ENCODE measurements around the gene KIFBP. TPM values are rescaled to one million over a fixed set of nuclear protein-coding genes. Genes with fewer than 3 reads are reported as not detected.

The KIFBP gene
- polyA plus RNA-seq, 1 of the 3 experiments (the other 2 are of a cell fraction), result 16.9 TPM

DNA sequence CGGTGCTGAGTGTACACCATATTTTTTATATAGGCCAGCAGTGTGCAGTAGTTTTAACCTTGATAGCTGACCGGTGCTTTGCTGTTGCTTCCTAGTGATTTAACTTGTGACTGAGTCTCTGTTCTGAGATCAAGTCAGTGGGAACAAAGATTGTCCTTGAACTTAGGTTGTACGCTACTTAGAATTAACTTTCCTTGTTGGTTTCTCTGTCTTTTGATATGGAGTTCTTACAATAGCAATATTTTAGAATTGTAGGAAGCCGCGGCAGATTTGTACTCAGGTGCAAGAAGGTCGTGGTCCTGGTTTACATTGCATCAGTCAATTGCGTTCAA, 31.4 kb upstream of the KIFBP start:
- H3F3A ChIP-seq (replicated peaks; ENCODE audit: insufficient read depth), result peaks cover 26% of the 10 kb centered on the region
- peak overlapping the region; percentile 95 for H3K4me2 ChIP-seq
- ChIA-PET POLR2A (interaction anchor here (0.9 kb wide), 1 partner anchor 20 kb away, joined by 4 read pairs; no protein-coding TSS in a partner anchor), CTCF (interaction anchor here (2.0 kb wide), 1 partner anchor 22 kb away, joined by 8 read pairs; no protein-coding TSS in a partner anchor)
- H3K9me2 ChIP-seq, result no peaks in the 10 kb centered on the region
- peak overlapping the region; percentile 17; the same call in 1 of the 2 replicates for H2AFZ ChIP-seq (ENCODE audit: low read depth)
- peak overlapping the region; percentile 89 for H3K9ac ChIP-seq
- H3K4me3 ChIP-seq (ENCODE audit: low read depth in 2 of 2, low read length in 1 of 2), result peak overlapping the region; percentile 79 to 94
- DNase-seq, result no peak
- peaks cover 52% of the 10 kb centered on the region for H4K20me1 ChIP-seq (ENCODE audit: insufficient read depth)
- TF ChIP-seq RCOR1 (IDR thresholded peaks at IDR 0.05; ENCODE audit: low read length) (no peak), SIN3A (IDR thresholded peaks at IDR 0.05; ENCODE audit: borderline replicate concordance, low read depth, low read length) (no peak)
- H3K4me1 ChIP-seq (ENCODE audit: control insufficient read depth in 1 of 2, insufficient read depth in 2 of 2, low read depth in 1 of 2, low read length in 1 of 2), result peaks cover 0 to 6% of the 10 kb centered on the region in 2 experiments; a peak in 2 of 4 replicates
- H3K36me3 ChIP-seq (replicated peaks in 1 of 2; ENCODE audit: control insufficient read depth in 1 of 2, insufficient read depth in 2 of 2, low read length in 1 of 2), result peaks cover 25 to 32% of the 10 kb centered on the region in 2 experiments
- H3K79me2 ChIP-seq (ENCODE audit: insufficient read depth), result peaks cover 68% of the 10 kb centered on the region
- H3K27ac ChIP-seq (ENCODE audit: low read depth in 2 of 2, low read length in 1 of 2), result peak overlapping the region; percentile 18 to 94; a peak in 3 of 4 replicates
- H3K27me3 ChIP-seq (ENCODE audit: insufficient read depth), result no peaks in the 10 kb centered on the region
- H3K9me3 ChIP-seq, result no peaks in the 10 kb centered on the region
- WGBS (ENCODE audit: low lambda C conversion rate), result 4% methylated on average over 7 of the region's 7 CpGs

DNA sequence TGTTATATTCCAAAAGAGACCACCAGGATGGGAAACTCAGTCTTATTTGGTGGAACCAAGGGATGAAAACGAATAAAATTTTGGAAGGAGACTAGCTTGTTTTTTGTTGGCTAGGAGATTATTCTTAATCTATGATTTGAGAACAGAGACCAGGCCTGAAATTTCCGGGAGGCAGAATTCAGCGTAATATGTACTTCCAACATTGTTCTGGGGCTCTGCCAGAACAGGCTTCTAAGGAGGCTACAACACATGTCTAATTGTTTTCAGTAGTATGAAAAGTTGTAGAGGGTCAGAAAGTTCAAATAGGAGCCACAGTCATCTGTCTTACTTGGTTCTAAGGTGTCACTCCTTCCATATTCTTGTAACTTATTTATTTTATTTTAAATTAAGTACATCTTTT, 30.9 kb upstream of the KIFBP start:
- H2AFZ ChIP-seq (ENCODE audit: low read depth), result no peak overlapping the region
- H3K4me2 ChIP-seq, result peak overlapping the region; percentile 95
- no peaks in the 10 kb centered on the region for H3K9me3 ChIP-seq
- CTCF ChIA-PET, result no interaction called here
- H3K4me3 ChIP-seq (ENCODE audit: low read depth in 2 of 2, low read length in 1 of 2), result peak overlapping the region; percentile 79 to 94
- H3K27me3 ChIP-seq (ENCODE audit: insufficient read depth), result no peaks in the 10 kb centered on the region
- no peaks in the 10 kb centered on the region for H3K9me2 ChIP-seq
- no peak for TF ChIP-seq RFX5 (IDR thresholded peaks at IDR 0.05; ENCODE audit: low read length)
- POLR2A ChIA-PET, result interaction anchor here (0.9 kb wide), 1 partner anchor 20 kb away, joined by 4 read pairs; no protein-coding TSS in a partner anchor
- peaks cover 23% of the 10 kb centered on the region for H3F3A ChIP-seq (replicated peaks; ENCODE audit: insufficient read depth)
- H4K20me1 ChIP-seq (ENCODE audit: insufficient read depth), result peaks cover 56% of the 10 kb centered on the region
- DNase-seq, result peak; percentile 10
- H3K9ac ChIP-seq, result peak overlapping the region; percentile 89
- H3K4me1 ChIP-seq (ENCODE audit: control insufficient read depth in 1 of 2, insufficient read depth in 2 of 2, low read depth in 1 of 2, low read length in 1 of 2), result peaks cover 0 to 6% of the 10 kb centered on the region in 2 experiments; a peak in 2 of 4 replicates
- WGBS (ENCODE audit: low lambda C conversion rate), result 17% methylated on average over 3 of the region's 3 CpGs
- peaks cover 72% of the 10 kb centered on the region for H3K79me2 ChIP-seq (ENCODE audit: insufficient read depth)
- peak overlapping the region; percentile 18 to 94; a peak in 3 of 4 replicates for H3K27ac ChIP-seq (ENCODE audit: low read depth in 2 of 2, low read length in 1 of 2)
- peaks cover 29 to 36% of the 10 kb centered on the region in 2 experiments for H3K36me3 ChIP-seq (replicated peaks in 1 of 2; ENCODE audit: control insufficient read depth in 1 of 2, insufficient read depth in 2 of 2, low read length in 1 of 2)

DNA sequence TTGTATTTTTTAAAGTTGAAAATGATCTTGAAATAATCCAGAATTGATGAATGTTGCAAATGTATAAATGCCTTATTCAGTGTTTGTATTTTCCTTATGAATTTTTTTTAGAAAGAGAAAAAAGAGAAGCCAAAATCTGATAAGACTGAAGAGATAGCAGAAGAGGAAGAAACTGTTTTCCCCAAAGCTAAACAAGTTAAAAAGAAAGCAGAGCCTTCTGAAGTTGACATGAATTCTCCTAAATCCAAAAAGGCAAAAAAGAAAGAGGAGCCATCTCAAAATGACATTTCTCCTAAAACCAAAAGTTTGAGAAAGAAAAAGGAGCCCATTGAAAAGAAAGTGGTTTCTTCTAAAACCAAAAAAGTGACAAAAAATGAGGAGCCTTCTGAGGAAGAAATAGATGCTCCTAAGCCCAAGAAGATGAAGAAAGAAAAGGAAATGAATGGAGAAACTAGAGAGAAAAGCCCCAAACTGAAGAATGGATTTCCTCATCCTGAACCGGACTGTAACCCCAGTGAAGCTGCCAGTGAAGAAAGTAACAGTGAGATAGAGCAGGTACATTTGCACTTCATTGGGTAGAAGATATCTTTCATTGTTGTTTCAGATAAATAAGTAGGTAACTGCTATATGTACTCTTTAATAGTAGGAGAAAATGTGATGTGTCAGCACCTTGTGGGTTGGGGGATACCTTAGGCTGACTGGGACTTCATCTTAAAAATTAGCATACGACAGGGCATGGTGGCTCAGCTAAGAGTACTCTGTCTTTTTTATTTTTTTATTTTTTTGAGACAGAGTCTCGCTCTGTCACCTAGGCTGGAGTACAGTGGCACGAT, 28.7 kb upstream of the KIFBP start:
- peaks cover 0 to 6% of the 10 kb centered on the region in 2 experiments; a peak in 2 of 4 replicates for H3K4me1 ChIP-seq (ENCODE audit: control insufficient read depth in 1 of 2, insufficient read depth in 2 of 2, low read depth in 1 of 2, low read length in 1 of 2)
- no peak for DNase-seq
- ChIA-PET CTCF (no interaction called here), POLR2A (no interaction called here)
- no peak overlapping the region for H3K4me2 ChIP-seq
- no peak overlapping the region for H3K4me3 ChIP-seq (ENCODE audit: low read depth in 2 of 2, low read length in 1 of 2)
- 91% methylated on average over 4 of the region's 4 CpGs for WGBS (ENCODE audit: low lambda C conversion rate)
- H2AFZ ChIP-seq (ENCODE audit: low read depth), result no peak overlapping the region
- H3K27me3 ChIP-seq (ENCODE audit: insufficient read depth), result no peaks in the 10 kb centered on the region
- peaks cover 19% of the 10 kb centered on the region for H3F3A ChIP-seq (replicated peaks; ENCODE audit: insufficient read depth)
- H3K9me3 ChIP-seq, result no peaks in the 10 kb centered on the region
- peaks cover 44 to 58% of the 10 kb centered on the region in 2 experiments for H3K36me3 ChIP-seq (replicated peaks in 1 of 2; ENCODE audit: control insufficient read depth in 1 of 2, insufficient read depth in 2 of 2, low read length in 1 of 2)
- H4K20me1 ChIP-seq (ENCODE audit: insufficient read depth), result peaks cover 58% of the 10 kb centered on the region
- H3K27ac ChIP-seq (ENCODE audit: low read depth in 2 of 2, low read length in 1 of 2), result no peak overlapping the region
- H3K79me2 ChIP-seq (ENCODE audit: insufficient read depth), result peaks cover 89% of the 10 kb centered on the region
- H3K9ac ChIP-seq, result no peak overlapping the region
- no peaks in the 10 kb centered on the region for H3K9me2 ChIP-seq
- no peak for TF ChIP-seq RXRA (IDR thresholded peaks at IDR 0.05; ENCODE audit: borderline replicate concordance, low read depth)
- no peak for TF ChIP-seq GABPA (IDR thresholded peaks at IDR 0.05; ENCODE audit: low read depth)
- TF ChIP-seq SMC3 (IDR thresholded peaks at IDR 0.05; ENCODE audit: low read depth, low read length), result no peak
- no peak for TF ChIP-seq RFX5 (IDR thresholded peaks at IDR 0.05; ENCODE audit: low read length)
- no peak for TF ChIP-seq FOXM1 (IDR thresholded peaks at IDR 0.05; ENCODE audit: low read depth)
- no peak for TF ChIP-seq FOSL2 (IDR thresholded peaks at IDR 0.05; ENCODE audit: borderline replicate concordance, low read depth)
- no peak for TF ChIP-seq TEAD4 (IDR thresholded peaks at IDR 0.05; ENCODE audit: borderline replicate concordance, insufficient read depth)
- no peak for TF ChIP-seq EZH2phosphoT487 (IDR thresholded peaks at IDR 0.05; ENCODE audit: borderline replicate concordance, low read depth)
- no peak for TF ChIP-seq NFIC (IDR thresholded peaks at IDR 0.05; ENCODE audit: borderline replicate concordance)
- TF ChIP-seq, protein P1, sequence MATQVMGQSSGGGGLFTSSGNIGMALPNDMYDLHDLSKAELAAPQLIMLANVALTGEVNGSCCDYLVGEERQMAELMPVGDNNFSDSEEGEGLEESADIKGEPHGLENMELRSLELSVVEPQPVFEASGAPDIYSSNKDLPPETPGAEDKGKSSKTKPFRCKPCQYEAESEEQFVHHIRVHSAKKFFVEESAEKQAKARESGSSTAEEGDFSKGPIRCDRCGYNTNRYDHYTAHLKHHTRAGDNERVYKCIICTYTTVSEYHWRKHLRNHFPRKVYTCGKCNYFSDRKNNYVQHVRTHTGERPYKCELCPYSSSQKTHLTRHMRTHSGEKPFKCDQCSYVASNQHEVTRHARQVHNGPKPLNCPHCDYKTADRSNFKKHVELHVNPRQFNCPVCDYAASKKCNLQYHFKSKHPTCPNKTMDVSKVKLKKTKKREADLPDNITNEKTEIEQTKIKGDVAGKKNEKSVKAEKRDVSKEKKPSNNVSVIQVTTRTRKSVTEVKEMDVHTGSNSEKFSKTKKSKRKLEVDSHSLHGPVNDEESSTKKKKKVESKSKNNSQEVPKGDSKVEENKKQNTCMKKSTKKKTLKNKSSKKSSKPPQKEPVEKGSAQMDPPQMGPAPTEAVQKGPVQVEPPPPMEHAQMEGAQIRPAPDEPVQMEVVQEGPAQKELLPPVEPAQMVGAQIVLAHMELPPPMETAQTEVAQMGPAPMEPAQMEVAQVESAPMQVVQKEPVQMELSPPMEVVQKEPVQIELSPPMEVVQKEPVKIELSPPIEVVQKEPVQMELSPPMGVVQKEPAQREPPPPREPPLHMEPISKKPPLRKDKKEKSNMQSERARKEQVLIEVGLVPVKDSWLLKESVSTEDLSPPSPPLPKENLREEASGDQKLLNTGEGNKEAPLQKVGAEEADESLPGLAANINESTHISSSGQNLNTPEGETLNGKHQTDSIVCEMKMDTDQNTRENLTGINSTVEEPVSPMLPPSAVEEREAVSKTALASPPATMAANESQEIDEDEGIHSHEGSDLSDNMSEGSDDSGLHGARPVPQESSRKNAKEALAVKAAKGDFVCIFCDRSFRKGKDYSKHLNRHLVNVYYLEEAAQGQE (IDR thresholded peaks at IDR 0.05; ENCODE audit: low read depth, low read length), result no peak
- TF ChIP-seq CHD2 (IDR thresholded peaks at IDR 0.05; ENCODE audit: low read length, partially characterized antibody), result no peak
- TF ChIP-seq JUND (IDR thresholded peaks at IDR 0.05), result no peak
- TF ChIP-seq SIN3A (IDR thresholded peaks at IDR 0.05; ENCODE audit: borderline replicate concordance, low read depth, low read length), result no peak
- TF ChIP-seq, protein P2, sequence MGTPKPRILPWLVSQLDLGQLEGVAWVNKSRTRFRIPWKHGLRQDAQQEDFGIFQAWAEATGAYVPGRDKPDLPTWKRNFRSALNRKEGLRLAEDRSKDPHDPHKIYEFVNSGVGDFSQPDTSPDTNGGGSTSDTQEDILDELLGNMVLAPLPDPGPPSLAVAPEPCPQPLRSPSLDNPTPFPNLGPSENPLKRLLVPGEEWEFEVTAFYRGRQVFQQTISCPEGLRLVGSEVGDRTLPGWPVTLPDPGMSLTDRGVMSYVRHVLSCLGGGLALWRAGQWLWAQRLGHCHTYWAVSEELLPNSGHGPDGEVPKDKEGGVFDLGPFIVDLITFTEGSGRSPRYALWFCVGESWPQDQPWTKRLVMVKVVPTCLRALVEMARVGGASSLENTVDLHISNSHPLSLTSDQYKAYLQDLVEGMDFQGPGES (IDR thresholded peaks at IDR 0.05; ENCODE audit: low read depth, low read length), result no peak
- TF ChIP-seq FOXJ3 (CRISPR knock-in tag; IDR thresholded peaks at IDR 0.05), result no peak
